Hippocampal formation (tissue), 2 donors: ENCODE measurements around the gene DDIT4L.
"Not testable (repeated sequence)": the region's sequence is repeated elsewhere in the genome, so short reads cannot be mapped to it uniquely, and the experiment has no call there.

Experiments
- DNase-seq, 2 donors: peaks; one replicate each; lab custom pipeline; 2025; lab: John Stamatoyannopoulos, UW

Gene DDIT4L, protein sequence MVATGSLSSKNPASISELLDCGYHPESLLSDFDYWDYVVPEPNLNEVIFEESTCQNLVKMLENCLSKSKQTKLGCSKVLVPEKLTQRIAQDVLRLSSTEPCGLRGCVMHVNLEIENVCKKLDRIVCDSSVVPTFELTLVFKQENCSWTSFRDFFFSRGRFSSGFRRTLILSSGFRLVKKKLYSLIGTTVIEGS

DNA sequence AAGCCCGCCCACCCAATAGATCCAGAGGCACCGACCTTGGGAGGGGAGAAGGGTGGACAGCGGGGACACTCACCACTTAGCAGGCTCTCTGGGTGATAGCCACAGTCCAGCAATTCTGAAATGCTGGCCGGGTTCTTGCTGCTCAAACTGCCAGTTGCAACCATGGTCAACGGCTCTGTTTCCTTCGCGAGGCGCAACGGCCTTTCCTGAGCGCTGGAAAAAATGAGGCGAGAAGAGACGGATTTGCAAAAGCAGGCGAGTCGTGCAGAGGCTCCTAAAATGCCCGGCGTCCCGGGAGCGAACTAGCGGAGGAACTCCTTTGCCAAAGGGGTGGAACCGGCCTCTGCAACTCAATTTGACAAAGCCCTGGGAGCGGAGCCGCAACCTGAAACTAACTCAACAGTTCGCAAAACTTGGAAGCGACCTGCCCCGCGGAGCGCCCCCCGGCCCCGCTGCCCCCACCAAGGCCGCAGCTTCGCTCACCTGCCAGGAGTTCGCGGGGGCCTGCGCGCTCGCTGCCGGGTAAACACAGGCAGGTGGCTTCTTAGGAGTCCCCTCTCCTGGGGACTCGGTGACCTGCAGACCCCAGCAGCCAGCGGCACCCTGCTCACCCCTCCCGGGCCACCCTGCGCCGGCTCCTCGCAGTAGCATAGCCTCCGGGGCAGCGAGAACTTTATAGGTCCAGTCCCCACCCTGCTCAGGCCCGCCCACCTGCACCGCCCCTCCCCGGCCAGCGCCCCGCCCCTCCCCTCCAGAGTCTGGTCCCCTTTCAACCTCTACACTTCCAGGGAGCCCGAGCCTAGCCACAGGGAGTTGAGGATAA, at the start of gene DDIT4L:
TSS of gene DDIT4L (minus strand) at position 649 of the 823 bp plus-strand sequence. CDS start at position 164, 485 bp downstream.
- DNase-seq: peak in 1 of 2 donors; percentile 4

DNA sequence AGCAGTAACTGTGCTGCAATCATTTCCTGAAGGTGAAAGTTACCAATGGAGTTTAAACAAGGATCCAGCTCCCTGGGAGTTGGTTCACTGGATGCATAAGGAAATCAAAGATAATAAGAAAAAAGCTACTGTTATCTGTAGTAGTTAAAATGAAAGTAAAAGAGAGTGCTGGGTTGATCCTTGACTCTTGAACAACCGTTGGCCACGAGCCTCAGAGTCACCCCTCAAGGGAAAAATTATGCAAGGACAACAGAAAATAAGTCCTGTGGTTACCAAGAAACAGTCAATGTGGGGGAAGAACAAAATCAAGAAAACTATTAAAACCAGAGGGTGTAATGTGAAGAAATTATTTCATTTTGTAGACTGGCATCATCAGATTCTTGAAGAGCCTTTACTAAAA, 49.7 kb upstream of the DDIT4L start:
- no peak for DNase-seq

DNA sequence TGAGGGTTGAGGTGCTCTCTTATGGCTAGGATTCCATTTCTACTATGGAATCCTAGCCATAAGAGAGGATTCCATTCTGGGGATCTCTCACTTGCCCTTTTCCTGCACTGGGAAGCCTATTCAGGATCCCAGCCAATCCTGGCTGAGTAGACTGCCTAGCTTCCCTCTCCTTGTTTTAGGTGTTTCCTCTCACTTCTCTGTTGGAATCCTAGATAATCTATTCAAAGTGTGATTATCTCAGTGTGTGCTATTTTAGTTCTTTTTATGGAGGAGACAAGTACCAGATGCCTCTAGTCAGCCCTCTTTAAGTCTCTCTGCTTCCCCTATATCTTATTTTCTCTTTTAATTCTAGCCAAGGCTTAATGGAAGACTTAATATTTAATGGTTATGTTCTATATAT, 34.5 kb upstream of the DDIT4L start:
- DNase-seq: no peak

- no peak for DNase-seq
Measured at GRCh38 chr4:100224160-100224559, 33.9 kb upstream of the DDIT4L start.

DNA sequence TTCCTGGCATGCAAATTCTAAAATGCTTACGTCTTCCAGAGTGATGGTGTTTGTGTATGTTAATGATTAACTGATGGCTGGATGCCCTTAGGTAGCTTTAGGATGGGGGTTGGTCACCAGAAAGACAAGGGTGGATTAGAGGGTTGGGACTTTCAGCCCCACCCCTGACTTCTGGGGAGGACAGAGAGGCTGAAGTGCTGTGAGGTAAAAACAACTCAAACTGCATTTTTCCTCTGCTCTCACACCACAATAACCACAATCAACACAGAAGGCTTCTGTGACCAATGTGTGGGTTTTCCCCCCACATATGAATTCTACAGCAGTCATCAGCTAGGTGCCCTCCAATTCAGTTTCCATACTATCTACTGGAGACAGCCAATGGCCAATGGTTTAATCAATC, 18.7 kb upstream of the DDIT4L start:
- DNase-seq: no peak

- no peak for DNase-seq
Measured at GRCh38 chr4:100208459-100208858, 18.2 kb upstream of the DDIT4L start.

GRCh38 chr4:100206850-100207249, 16.6 kb upstream of the DDIT4L start:
- no peak for DNase-seq

GRCh38 chr4:100198061-100198460, 7.8 kb upstream of the DDIT4L start:
- no peak for DNase-seq

DNA sequence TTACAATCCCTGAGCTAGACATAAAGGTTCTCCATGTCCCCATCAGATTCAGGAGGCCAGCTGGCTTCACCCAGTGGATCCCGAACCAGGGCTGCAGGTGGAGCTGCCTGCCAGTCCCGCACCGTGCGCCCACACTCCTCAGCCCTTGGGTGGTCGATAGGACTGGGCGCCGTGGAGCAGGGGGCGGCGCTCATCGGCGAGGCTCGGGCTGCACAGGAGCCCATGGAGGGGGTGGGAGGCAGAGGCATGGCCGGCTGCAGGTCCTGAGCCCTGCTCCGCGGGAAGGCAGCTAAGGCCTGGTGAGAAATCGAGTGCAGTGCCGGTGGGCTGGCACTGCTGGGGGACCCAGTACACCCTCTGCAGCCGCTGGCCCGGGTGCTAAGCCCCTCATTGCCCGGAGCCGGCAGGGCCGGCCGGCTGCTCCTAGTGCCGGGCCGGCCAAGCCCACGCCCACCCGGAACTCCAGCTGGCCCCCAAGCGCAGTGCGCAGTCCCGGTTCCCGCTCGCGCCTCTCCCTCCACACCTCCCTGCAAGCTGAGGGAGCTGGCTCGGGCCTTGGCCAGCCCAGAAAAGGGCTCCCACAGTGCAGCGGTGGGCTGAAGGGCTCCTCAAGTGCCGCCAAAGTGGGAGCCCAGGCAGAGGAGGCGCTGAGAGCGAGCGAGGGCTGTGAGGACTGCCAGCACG, 6.3 kb upstream of the DDIT4L start:
- DNase-seq: not testable (repeated sequence)

DNA sequence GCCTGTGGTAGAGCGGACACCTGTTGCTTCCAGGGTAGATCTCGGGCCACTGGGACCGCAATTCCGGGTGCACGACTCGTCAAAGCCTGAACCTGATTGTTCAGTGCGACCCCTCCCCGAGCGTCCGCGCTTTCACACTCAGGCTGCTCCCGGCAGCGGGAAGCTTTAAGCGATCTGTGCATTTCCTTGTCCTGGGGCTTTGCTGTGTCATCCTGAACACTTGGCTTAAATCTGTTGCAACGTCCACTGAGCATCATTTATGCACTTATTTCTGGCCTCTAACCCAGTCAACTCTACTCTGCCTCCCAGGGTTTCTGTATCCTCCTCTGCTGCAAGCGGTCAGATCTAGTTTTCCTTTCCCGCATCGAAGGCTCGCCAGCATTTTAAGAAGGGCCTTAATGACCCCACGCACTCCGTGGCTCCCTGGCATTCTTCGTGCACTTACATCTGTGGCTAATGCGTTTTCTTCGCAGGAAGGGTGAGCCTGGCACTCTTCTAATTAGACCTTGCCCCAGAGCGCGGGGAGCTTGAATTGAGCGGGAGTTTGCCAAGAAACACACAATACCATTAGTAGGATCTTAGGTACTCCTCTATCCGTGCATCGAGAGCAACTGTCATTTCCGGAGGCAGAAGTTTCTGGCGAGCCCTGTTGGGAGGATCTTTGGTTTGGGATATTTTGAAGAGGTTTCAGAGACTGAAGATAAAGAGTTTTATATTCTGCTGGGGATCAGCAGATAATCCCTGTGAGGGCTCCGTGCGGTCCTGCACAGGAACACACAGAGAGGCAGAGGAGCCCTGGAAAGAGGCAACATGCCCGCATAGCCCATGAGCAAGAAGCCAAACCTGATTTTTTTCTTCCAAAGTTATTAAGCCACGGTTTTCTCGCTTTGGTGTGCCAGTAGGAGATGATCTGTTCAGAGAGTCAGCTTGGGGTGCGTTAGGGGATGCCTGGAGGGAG, 654 bp upstream of the DDIT4L start:
- DNase-seq: no peak

- DNase-seq: no peak
Measured at GRCh38 chr4:100188829-100189228, 1.4 kb downstream of the DDIT4L start.

DNA sequence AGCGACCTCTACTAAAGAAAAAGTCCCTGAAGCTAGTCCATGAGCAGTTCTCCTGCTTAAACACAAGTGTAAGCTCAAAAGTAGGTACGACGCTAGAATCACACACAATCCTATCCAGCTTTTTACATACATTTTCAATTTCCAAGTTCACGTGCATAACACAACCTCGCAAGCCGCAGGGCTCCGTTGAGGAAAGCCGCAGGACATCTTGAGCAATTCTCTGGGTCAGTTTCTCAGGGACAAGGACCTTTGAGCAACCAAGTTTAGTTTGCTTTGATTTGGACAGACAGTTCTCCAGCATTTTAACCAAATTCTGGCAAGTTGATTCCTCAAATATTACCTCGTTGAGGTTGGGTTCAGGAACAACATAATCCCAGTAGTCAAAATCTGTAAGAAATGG, 2.5 kb downstream of the DDIT4L start:
- DNase-seq: no peak

- DNase-seq: no peak
Measured at GRCh38 chr4:100184787-100185186, 5.5 kb downstream of the DDIT4L start.

DNA sequence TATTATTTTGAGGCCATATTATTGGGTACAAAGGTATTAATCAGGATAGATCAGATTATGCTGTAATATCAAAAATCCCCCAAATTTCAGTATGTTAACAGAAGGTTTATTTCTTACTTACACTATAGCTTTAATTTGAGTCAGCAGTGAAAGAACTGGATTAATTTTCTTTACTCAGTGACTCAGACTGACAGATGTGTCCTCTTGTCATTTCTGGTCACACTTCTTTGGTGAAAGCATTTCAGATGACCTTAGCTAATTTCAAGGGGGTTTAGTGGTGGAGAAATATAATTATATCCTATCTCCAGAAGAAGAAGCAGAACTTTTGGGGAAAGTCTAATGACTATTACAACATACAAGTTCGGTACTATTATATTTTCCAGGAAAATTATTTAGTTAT, 12.4 kb downstream of the DDIT4L start:
- DNase-seq: no peak

- DNase-seq: no peak
Measured at GRCh38 chr4:100177126-100177525, 13.1 kb downstream of the DDIT4L start.

GRCh38 chr4:100175858-100176257, 14.4 kb downstream of the DDIT4L start:
- no peak for DNase-seq

DNA sequence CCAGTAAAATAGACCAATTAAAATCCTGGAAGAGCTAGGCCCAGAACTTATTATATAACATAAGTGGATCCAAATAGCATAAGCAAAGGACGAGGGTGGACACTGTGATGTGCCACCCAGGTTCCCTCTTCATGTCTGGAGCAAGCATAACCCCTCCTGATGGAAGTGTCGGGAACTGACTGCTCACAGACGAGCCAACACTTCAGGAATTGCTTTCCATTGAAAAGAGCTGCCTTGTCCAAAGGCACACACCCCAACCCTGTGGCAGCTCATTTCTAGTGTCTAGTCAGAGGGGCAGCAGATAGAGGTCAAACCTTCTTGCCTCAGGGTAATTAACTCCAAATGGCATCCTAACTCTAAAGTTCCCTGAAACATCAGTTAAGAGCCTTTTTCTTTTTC, 15.3 kb downstream of the DDIT4L start:
- no peak for DNase-seq

GRCh38 chr4:100170986-100171385, 19.3 kb downstream of the DDIT4L start:
- DNase-seq: no peak

GRCh38 chr4:100169491-100170485, 20.5 kb downstream of the DDIT4L start:
- no peak for DNase-seq

DNA sequence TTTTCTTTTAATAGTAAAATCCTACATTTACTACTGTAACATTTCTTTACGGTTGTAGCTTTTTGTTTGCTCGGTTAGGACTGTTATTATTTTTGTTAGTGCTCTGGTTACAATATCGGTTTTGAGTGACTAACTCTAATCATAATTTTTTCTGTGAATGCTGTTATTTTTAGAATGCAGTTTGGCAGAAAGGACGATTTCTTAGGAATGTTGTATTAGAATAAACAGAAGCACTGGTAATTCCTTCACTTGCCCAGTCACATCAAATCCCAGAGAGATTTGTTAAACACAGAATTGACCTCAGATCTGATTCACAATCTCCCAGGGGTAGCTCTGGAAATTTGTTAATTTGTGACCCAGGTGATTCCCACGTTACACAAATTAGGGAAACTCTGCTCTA, 21.7 kb downstream of the DDIT4L start:
- DNase-seq: no peak
